WTC11 (cell line): Measurements from ENCODE around the gene FAM227B. TPM values are rescaled to one million over a fixed set of nuclear protein-coding genes. Genes with fewer than 3 reads are reported as not detected.
A peak's percentile ranks its signal among the peaks of the same experiment; 100 is the strongest.

ENCODE experiments used
- ATAC-seq: fragments of 200-7000 bp; cut with Tn5 transposase; 2 replicates; pipeline ENCODE4 v1.10.0; 2021; ENCODE audit warnings: mild to moderate bottlenecking, moderate library complexity
- CTCF ChIA-PET: fragments of 300-600 bp; sonication (Branson Sonifier 250); formaldehyde crosslinking; loops from one replicate; lab custom pipeline; 2021; ENCODE audit warnings: antibody characterized with exemption; lab: Charles Lee
- POLR2A ChIA-PET: fragments of 350-600 bp; sonication (Branson Sonifier 250); formaldehyde crosslinking; loops from one replicate; lab custom pipeline; 2021; ENCODE audit warnings: antibody characterized with exemption; lab: Charles Lee
- DNase-seq: peaks from one replicate; pipeline ENCODE4 v3.0.0; 2021; ENCODE audit warnings: low spot score
- H3K27ac Mint-ChIP-seq: 2 replicates; pipeline ENCODE4 v1.8.0; 2021; ENCODE audit warnings: mixed read lengths
- H3K27me3 Mint-ChIP-seq: 2 replicates; pipeline ENCODE4 v1.8.0; 2021; ENCODE audit warnings: low read depth, mild to moderate bottlenecking, moderate library complexity, mixed read lengths
- H3K36me3 Mint-ChIP-seq: 2 replicates; pipeline ENCODE4 v1.8.0; 2021; ENCODE audit warnings: mixed read lengths
- H3K4me1 Mint-ChIP-seq: 2 replicates; pipeline ENCODE4 v1.8.0; 2022; ENCODE audit warnings: mixed read lengths
- H3K4me3 Mint-ChIP-seq: 2 replicates; pipeline ENCODE4 v1.8.0; 2021; ENCODE audit warnings: mild to moderate bottlenecking, moderate library complexity, mixed read lengths
- H3K9me3 Mint-ChIP-seq: 2 replicates; pipeline ENCODE4 v1.8.0; 2021; ENCODE audit warnings: mixed read lengths
- ARID4B ChIP-seq: sonication (generic); formaldehyde crosslinking; IDR thresholded peaks from 2 replicates; pipeline ENCODE4 v1.8.0; 2023; ENCODE audit warnings: missing genetic modification reagents, mild to moderate bottlenecking, borderline replicate concordance
- ATF2 ChIP-seq: sonication (generic); formaldehyde crosslinking; IDR thresholded peaks from 2 replicates; pipeline ENCODE4 v1.8.1; 2022; ENCODE audit warnings: low read depth, missing genetic modification reagents, borderline replicate concordance
- CDX4 ChIP-seq: fragments of 250-450 bp; sonication (Bioruptor Pico); IDR thresholded peaks from 2 replicates; pipeline ENCODE4 v1.9.0; 2021; ENCODE audit warnings: moderate library complexity, mild to moderate bottlenecking, inconsistent platforms, borderline replicate concordance
- CTCF ChIP-seq: fragments of 200-600 bp; IDR thresholded peaks from 2 replicates; pipeline ENCODE4 v1.8.0; 2022; ENCODE audit warnings: antibody characterized with exemption
- E2F5 ChIP-seq: sonication (generic); formaldehyde crosslinking; IDR thresholded peaks from 2 replicates; pipeline ENCODE4 v1.8.1; 2022; ENCODE audit warnings: mild to moderate bottlenecking, moderate library complexity, missing genetic modification reagents
- FOXP4 ChIP-seq: sonication (generic); formaldehyde crosslinking; IDR thresholded peaks from 2 replicates; pipeline ENCODE4 v1.8.0; 2022; ENCODE audit warnings: mild to moderate bottlenecking, missing genetic modification reagents
- MLX ChIP-seq: sonication (generic); formaldehyde crosslinking; IDR thresholded peaks from 2 replicates; pipeline ENCODE4 v1.8.1; 2023; ENCODE audit warnings: mild to moderate bottlenecking, missing genetic modification reagents, moderate library complexity
- NFE2L1 ChIP-seq: sonication (generic); formaldehyde crosslinking; IDR thresholded peaks from 2 replicates; pipeline ENCODE4 v1.8.1; 2023; ENCODE audit warnings: missing genetic modification reagents
- NFYB ChIP-seq: sonication (generic); formaldehyde crosslinking; conservative IDR thresholded peaks from 2 replicates; pipeline ENCODE4 v1.8.0; 2022; ENCODE audit warnings: low read depth, missing genetic modification reagents
- NR1H2 ChIP-seq: sonication (generic); formaldehyde crosslinking; IDR thresholded peaks from 2 replicates; pipeline ENCODE4 v1.9.0; 2021; ENCODE audit warnings: mild to moderate bottlenecking, moderate library complexity, missing genetic modification reagents
- NR2C2 ChIP-seq: sonication (generic); formaldehyde crosslinking; IDR thresholded peaks from 2 replicates; pipeline ENCODE4 v1.8.0; 2022; ENCODE audit warnings: mild to moderate bottlenecking, missing genetic modification reagents
- PRRX2 ChIP-seq: fragments of 250-450 bp; sonication (Bioruptor Pico); IDR thresholded peaks from 2 replicates; pipeline ENCODE4 v1.8.0; 2021; ENCODE audit warnings: mild to moderate bottlenecking
- RORB ChIP-seq: fragments of 250-450 bp; sonication (Bioruptor Pico); IDR thresholded peaks from 2 replicates; pipeline ENCODE4 v1.9.0; 2021; ENCODE audit warnings: mild to moderate bottlenecking
- SMAD3 ChIP-seq: sonication (generic); formaldehyde crosslinking; IDR thresholded peaks from 2 replicates; pipeline ENCODE4 v1.8.0; 2022; ENCODE audit warnings: missing genetic modification reagents, mild to moderate bottlenecking, borderline replicate concordance
- TCF7 ChIP-seq: sonication (generic); formaldehyde crosslinking; IDR thresholded peaks from 2 replicates; pipeline ENCODE4 v1.8.0; 2022; ENCODE audit warnings: mild to moderate bottlenecking, low read depth, missing genetic modification reagents, moderate library complexity
- TEAD4 ChIP-seq: sonication (generic); formaldehyde crosslinking; IDR thresholded peaks from 2 replicates; pipeline ENCODE4 v1.8.0; 2022; ENCODE audit warnings: mild to moderate bottlenecking, missing genetic modification reagents
- TP53 ChIP-seq: sonication (generic); formaldehyde crosslinking; IDR thresholded peaks from 2 replicates; pipeline ENCODE4 v1.8.1; 2023; ENCODE audit warnings: mild to moderate bottlenecking, missing genetic modification reagents
- ZNF532 ChIP-seq: fragments of 250-450 bp; sonication (Bioruptor Pico); IDR thresholded peaks from 2 replicates; pipeline ENCODE4 v1.9.0; 2021; ENCODE audit warnings: mild to moderate bottlenecking, borderline replicate concordance
- total RNA-seq: library from RNA; stranded (reverse); gene quantifications from 3 replicates; pipeline ENCODE4 v1.2.3, GENCODE V29; 2021

The FAM227B gene
- total RNA-seq, 1 experiment from 2014 or later = 6.8 TPM

- TF ChIP-seq E2F5 = no peak
- TF ChIP-seq RORB (CRISPR knock-in tag) = no peak
- TF ChIP-seq TCF7 (CRISPR knock-in tag) = no peak
- no peak for TF ChIP-seq ARID4B (CRISPR knock-in tag)
- TF ChIP-seq TEAD4 (CRISPR knock-in tag) = no peak
- no peak for TF ChIP-seq MLX (CRISPR knock-in tag)
- no peak for TF ChIP-seq SMAD3 (CRISPR knock-in tag)
- no peak for TF ChIP-seq FOXP4
- no peak for TF ChIP-seq NFE2L1 (CRISPR knock-in tag)
- TF ChIP-seq ZNF532 (CRISPR knock-in tag) = no peak
These were observed 292.7 kb downstream of the FAM227B start (continued) for GRCh38 chr15:49327927-49328326.

- CTCF ChIA-PET = no interaction called here
- H3K36me3 Mint-ChIP-seq = peaks cover 7% of the 10 kb centered on the region; the same call in 1 of the 2 replicates
- H3K9me3 Mint-ChIP-seq = no peaks in the 10 kb centered on the region
- ATAC-seq (no peak), DNase-seq (no peak)
- POLR2A ChIA-PET = no interaction called here
- no peaks in the 10 kb centered on the region for H3K27me3 Mint-ChIP-seq
- H3K4me3 Mint-ChIP-seq = no peak overlapping the region; the same call in 1 of the 2 replicates
- peaks cover 48% of the 10 kb centered on the region for H3K4me1 Mint-ChIP-seq
- H3K27ac Mint-ChIP-seq = peak overlapping the region; percentile 29
- TF ChIP-seq TP53 = no peak
- TF ChIP-seq ATF2 (CRISPR knock-in tag) = no peak
- TF ChIP-seq PRRX2 = no peak
- no peak for TF ChIP-seq NFYB (CRISPR knock-in tag)
- TF ChIP-seq CTCF = no peak
- no peak for TF ChIP-seq NR1H2 (CRISPR knock-in tag)
- no peak for TF ChIP-seq NR2C2 (CRISPR knock-in tag)
- no peak for TF ChIP-seq CDX4 (CRISPR knock-in tag)
These were observed 297.4 kb downstream of the FAM227B start for GRCh38 chr15:49323207-49323606.
